GM18951 (cell line): ENCODE data around the gene INSL3.

ENCODE experiments used
- POLR2A ChIP-seq: IDR thresholded peaks from 4 replicates; pipeline ENCODE4 v1.6.1; 2011; ENCODE audit warnings: mild to moderate bottlenecking; ENCODE audit not compliant: insufficient read length, insufficient read depth; ENCODE audit errors: extremely low read depth
- in situ Hi-C: fragments of 300-500 bp; cut with MboI; formaldehyde crosslinking; loops from one replicate; pipeline ENCODE4 v1.12.0; 2022; ENCODE audit warnings: low sequenced_read_pairs, mixed read lengths, inconsistent platforms; ENCODE audit not compliant: unreplicated experiment

INSL3 gene

DNA sequence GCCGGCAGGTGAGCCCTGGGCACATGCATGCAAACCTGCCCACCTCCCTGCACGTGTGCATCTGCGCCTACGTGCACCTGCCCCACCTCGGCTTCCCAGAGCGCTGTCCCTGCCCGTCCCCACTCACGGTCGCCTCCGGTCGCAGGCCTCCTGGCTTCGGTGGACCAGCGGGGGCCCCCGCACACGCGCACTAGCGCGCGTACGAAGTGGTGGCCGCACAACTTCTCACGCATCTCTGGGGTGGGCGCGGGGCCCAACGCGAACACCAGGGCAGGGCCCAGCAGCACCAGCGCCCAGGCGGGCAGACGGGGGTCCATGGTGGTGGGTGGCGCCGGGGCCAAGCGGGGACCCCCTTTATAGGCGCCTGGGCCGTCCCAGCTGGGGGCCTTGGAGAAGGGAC, at the start of gene INSL3:
Gene INSL3, minus strand, starts transcription at position 330 of the 400 bp plus-strand sequence. Its CDS starts 13 bp downstream, at position 317.
- TF ChIP-seq POLR2A: no peak

DNA sequence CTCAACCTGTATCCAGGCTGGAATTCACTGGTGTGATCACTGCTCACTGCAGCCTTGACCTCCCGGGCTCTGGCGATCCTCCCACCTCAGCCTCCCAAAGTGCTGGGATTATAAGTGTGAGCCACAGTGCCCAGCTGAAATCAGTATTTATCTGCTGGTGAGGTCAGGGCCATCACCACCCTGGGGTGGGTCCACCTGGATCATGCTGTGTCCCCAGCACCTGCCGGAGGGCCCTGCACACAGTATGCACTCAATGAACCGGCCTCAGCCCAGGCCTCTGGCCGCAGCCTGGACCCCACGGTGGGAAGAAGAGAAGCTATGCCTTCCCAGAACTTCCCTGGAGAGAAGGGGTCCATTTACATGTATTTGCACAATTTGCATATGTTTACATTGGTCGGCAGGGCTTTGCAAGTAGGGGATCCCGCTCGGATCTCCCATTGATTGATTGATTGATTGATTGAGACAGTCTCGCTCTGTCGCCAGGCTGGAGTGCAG, 47.8 kb upstream of the INSL3 start:
- in situ Hi-C loops: no loop called here
- no peak for TF ChIP-seq POLR2A

More for the DNA sequence above, at the start of gene INSL3:
- in situ Hi-C loops: no loop called here

- TF ChIP-seq POLR2A: no peak
- in situ Hi-C loops: no loop called here
Observed at GRCh38 chr19:17868669-17869068, 47.4 kb upstream of the INSL3 start.

- TF ChIP-seq POLR2A: no peak
- in situ Hi-C loops: no loop called here
Observed at GRCh38 chr19:17866964-17867486, 45.7 kb upstream of the INSL3 start.

DNA sequence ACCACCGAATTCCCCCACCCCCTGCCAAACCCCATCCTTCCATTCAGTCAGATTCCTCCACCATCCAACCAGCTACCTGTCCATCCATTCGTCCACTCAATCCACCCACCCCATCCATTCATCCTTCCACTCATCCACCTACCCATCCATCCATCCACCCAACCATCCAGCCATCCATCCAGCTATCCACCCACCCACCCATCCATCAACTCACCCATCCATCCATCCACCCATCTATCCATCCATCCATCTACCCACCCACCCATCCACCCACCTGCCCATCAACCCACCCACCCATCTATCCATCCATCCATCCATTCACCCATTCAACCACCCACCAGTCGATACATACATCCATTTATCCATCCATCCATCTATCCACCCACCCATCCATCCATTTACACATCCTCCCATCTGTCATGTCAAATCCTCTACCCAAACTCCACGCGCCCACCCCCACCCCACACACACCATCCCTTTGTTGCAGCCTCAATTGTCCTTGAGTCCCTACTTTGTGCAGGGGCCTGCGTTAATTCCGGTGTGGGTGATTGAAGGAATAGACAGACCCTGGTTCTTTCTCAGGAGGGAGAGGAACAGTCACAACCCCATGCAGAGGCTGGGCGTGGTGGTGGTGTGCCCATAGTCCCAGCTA, 45.1 kb upstream of the INSL3 start:
- in situ Hi-C loops: no loop called here
- no peak for TF ChIP-seq POLR2A

- peak; percentile 53 for TF ChIP-seq POLR2A
- in situ Hi-C loops: no loop called here
Observed at GRCh38 chr19:17865364-17866311, 44.3 kb upstream of the INSL3 start.

DNA sequence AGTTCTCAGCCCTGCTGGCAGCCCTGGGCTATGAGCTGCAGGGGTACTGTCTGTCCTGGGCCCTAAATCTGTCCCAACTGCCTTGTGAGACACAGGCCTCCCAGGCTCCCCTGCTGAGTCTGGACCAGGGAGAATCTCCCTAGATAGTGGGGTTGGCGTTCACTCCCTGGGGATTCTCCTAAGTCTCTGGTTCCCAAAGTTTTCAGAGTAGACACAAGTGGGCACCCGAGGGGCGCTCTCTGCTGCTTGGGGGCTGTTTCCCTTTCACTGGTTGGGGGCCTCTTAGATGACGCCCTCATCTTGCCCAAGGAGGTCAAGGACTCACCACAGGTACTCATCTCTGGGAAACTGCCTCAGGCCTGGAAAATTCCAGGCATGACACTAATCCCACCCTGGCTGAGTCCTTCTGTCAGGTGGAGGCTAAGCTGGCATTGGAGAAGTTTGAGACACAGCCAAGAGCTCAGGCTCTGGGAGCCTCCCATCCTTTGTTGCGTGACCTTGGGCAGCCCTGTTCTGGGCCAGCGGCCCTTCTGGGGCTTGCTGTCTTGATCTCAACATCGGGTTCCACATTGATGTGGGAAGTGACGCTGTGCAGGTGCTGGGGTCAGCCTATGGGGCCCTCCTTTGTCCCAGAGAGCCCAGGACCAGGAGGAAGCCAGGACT, 42.3 kb upstream of the INSL3 start:
- in situ Hi-C loops: loop anchor here (5.0 kb wide), 1 partner anchor 69 kb away; the partner anchor contains the start of gene CCDC124

GRCh38 chr19:17862711-17863519, 41.6 kb upstream of the INSL3 start:
- in situ Hi-C loops: loop anchor here (5.0 kb wide), 1 partner anchor 69 kb away; the partner anchor contains the start of gene CCDC124

More for the DNA sequence above, 42.3 kb upstream of the INSL3 start:
- TF ChIP-seq POLR2A: no peak

GRCh38 chr19:17861542-17862402, 40.5 kb upstream of the INSL3 start:
- TF ChIP-seq POLR2A: no peak

More at GRCh38 chr19:17862711-17863519, 41.6 kb upstream of the INSL3 start:
- peak; percentile 16 for TF ChIP-seq POLR2A

DNA sequence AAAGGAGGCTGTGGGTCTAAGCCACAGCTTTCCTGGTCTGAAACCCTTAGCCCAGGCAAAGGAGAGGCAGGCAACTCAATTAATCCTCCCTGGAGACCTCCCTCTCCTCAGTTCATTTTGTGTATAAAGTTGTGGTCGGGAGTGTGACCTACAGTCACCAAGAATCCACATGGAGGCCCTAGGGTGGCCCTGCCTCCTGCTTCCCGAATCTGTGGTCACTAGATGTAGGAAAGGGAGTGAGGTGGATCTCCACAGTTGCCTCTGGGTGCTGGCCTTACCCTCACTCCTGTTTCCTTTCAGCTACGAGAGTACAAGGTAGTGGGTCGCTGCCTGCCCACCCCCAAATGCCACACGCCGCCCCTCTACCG, 39.7 kb upstream of the INSL3 start:
- no peak for TF ChIP-seq POLR2A
- in situ Hi-C loops: loop anchor here (5.0 kb wide), 1 partner anchor 71 kb away; the partner anchor contains the start of gene CCDC124

More at GRCh38 chr19:17861542-17862402, 40.5 kb upstream of the INSL3 start:
- in situ Hi-C loops: loop anchor here (5.0 kb wide), 1 partner anchor 71 kb away; the partner anchor contains the start of gene CCDC124

DNA sequence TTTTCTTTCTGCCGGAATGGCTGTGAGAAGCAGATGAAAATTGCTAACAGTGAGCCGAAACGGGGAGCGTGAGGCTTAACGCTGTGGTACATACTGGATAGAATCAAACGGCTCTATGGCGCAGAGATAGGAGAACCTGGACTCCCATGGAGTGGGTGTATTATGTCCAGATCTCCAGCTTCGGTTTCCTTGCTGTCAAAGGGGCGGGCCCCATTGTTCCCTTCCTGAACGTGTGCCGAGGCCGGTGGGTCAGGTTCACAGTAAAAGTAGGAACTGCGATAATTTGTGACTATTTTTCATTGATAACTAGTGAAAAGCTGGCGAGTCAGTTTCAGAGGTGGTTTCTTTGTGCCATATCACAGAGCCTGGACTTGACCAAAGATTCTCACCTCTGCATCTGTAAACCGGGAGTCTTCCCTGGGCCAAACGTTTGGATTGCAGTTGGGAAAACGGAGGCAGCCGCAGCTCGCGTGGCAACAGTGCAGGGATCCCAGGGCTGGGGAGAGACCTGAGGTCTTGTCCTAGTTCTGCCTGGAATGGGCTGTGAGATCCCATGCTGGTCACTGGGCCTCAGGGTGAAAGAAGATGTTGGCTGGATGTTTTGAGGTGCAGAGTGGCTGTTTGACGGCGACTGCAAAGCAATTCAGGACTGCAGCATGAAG, 39.1 kb upstream of the INSL3 start:
- in situ Hi-C loops: loop anchor here (5.0 kb wide), 1 partner anchor 72 kb away; the partner anchor contains the start of gene CCDC124
- TF ChIP-seq POLR2A: no peak
